Measurements from ENCODE around the gene AOPEP. TPM values are rescaled to one million over a fixed set of nuclear protein-coding genes. Genes with fewer than 3 reads are reported as not detected.

Gene AOPEP
- total and polyA plus RNA-seq, 9 of the 15 experiments (the other 6 are each of a cell fraction or from before 2014, with no cell fraction given) = 4.5 to 19.3 (median 13.5) TPM

DNA sequence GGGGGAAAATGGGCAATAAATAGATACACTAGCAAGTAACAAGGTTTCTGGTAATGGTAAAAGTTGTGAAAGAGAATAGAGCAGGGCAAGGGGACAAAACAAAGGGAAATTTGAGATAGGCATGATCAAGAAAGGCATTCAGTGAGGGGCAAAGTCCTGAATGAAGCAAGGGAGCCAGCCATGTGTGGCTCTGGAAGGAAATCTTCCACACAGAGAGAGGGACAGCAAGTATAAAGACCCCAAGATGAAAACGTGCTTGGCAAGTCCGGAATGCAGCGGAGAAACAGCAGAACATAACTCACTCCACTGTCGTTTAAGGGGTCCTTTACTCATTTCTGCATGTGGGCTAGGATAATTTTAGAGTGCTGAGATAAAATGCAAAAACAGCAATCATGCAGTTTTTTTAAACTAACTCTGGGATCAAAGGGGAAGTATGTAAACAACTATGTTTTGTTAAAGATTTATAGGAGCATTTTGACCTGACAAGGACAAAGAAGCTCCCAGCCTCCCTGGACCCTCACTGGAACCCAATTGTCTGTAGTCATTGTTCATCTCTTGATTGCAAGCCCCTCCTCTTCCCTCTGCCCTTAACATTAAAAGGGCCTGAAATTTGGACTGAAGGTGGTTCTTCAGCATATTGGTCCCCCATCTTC is 22.9 kb upstream of the AOPEP start:
- 1% methylated on average over 4 of the region's 4 CpGs for WGBS (ENCODE audit: insufficient coverage, low coverage, missing lambda C conversion rate)
- H3K9me1 ChIP-seq (ENCODE audit: control insufficient read depth, insufficient read depth, low read length) = no peaks in the 10 kb centered on the region
- no peaks in the 10 kb centered on the region for H3K36me3 ChIP-seq (ENCODE audit: control insufficient read depth, insufficient read depth, low read length)
- no peak overlapping the region for H2AFZ ChIP-seq (ENCODE audit: low read depth, low read length)
- DNase-seq (ENCODE audit: extremely low read depth in 1 of 4, low spot score in 3 of 4) = no peak
- in situ Hi-C loops (cut with MboI) (no loop called here), intact Hi-C loops (cut with micrococcal nuclease) (no loop called here)
- ChIA-PET CTCF (ENCODE audit: low intra/inter-chr PET ratio) (no interaction called here), POLR2A (interaction anchor here (0.6 kb wide), 1 partner anchor 13 kb away, joined by 3 read pairs; no protein-coding TSS in a partner anchor)
- H3K4me3 ChIP-seq = no peak overlapping the region
- H3K9me3 ChIP-seq (replicated peaks; ENCODE audit: control insufficient read depth, insufficient read depth, low read depth, low read length) = no peaks in the 10 kb centered on the region
- TF ChIP-seq SPI1 (IDR thresholded peaks at IDR 0.05; ENCODE audit: borderline replicate concordance, low read depth, low read length) (no peak), RBBP5 (IDR thresholded peaks at IDR 0.05; ENCODE audit: borderline replicate concordance, insufficient read depth, low read length, poor library complexity, severe bottlenecking) (no peak), TFAM (CRISPR knock-in tag; conservative IDR thresholded peaks at IDR 0.05) (no peak), ZNF699 (CRISPR knock-in tag; IDR thresholded peaks at IDR 0.05; ENCODE audit: insufficient replicate concordance) (no peak), TCFL5 (CRISPR knock-in tag; conservative IDR thresholded peaks at IDR 0.05) (no peak), RBM39 (optimal IDR thresholded peaks at IDR 0.05; ENCODE audit: low read depth, low read length) (no peak)
- BruUV-seq (replicated peaks) = no TSS peak
- H3K4me1 ChIP-seq (replicated peaks in 1 of 2; ENCODE audit: control insufficient read depth in 2 of 2, insufficient read depth in 2 of 2, low read length in 2 of 2) = no peaks in the 10 kb centered on the region
- no peak overlapping the region for H3K9ac ChIP-seq (ENCODE audit: insufficient read depth in 1 of 2, low read depth in 2 of 2, low read length in 2 of 2)
- no peak overlapping the region for H3K4me2 ChIP-seq (ENCODE audit: insufficient read depth, low read length)
- no peaks in the 10 kb centered on the region for H3K79me2 ChIP-seq (ENCODE audit: control insufficient read depth, insufficient read depth, low read length)
- H4K20me1 ChIP-seq (replicated peaks; ENCODE audit: control insufficient read depth, insufficient read depth, low read length) = no peaks in the 10 kb centered on the region
- no peak overlapping the region for H3K27ac ChIP-seq (ENCODE audit: extremely low read depth, low read depth, low read length)
- no peak for ATAC-seq
- H3K27me3 ChIP-seq (ENCODE audit: control insufficient read depth in 2 of 2, insufficient read depth in 2 of 2, low read length in 2 of 2) = peaks cover 23 to 28% of the 10 kb centered on the region in 2 experiments
- no peak for FAIRE-seq

All from K562 (cell line).